ENCODE measurements around the gene MYH16.
"Not testable (repeated sequence)": the region's sequence is repeated elsewhere in the genome, so short reads cannot be mapped to it uniquely, and the experiment has no call there.

The MYH16 gene

DNA sequence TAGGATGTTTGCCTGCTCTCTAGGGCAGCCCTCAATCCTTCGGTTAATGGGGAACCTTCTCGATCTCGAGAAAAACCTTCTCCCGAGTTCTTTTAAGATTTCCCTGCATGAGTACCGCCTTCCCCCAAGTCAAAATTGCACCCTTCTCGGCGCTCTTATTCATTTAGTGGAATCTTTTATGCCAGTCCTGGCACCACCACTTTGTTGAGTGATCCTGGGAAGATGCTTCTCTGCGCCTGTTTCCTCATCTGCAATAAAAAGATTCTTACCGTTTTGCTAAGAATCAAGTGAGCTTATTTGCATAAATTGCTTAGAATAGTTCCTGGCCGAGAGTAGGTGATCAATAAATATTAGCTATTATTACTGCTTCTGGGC lies 53.8 kb downstream of the MYH16 start:
- Mint-ChIP-seq H3K27me3 (peaks cover 4% of the 10 kb centered on the region), H3K4me3 (peak overlapping the region; percentile 77), H3K4me1 (peaks cover 47% of the 10 kb centered on the region), H3K27ac (peak overlapping the region; percentile 39), H3K9me3 (no peaks in the 10 kb centered on the region), H3K36me3 (peaks cover 7% of the 10 kb centered on the region)
- no peak for DNase-seq
- CTCF ChIA-PET = interaction anchor here (4.3 kb wide), 1 partner anchor 12 kb away, joined by 17 read pairs; no protein-coding TSS in a partner anchor

- CTCF ChIA-PET = interaction anchor here (0.7 to 1.2 kb wide), 2 partner anchors 20 to 1364 kb away, joined by 3 read pairs; partner anchors contain the start of gene GIGYF1
- H3K27me3 Mint-ChIP-seq, H3K9me3 Mint-ChIP-seq, H3K4me3 Mint-ChIP-seq, DNase-seq: not testable (repeated sequence)
- Mint-ChIP-seq H3K27ac (peak overlapping the region; percentile 88), H3K36me3 (peaks cover 20% of the 10 kb centered on the region), H3K4me1 (peaks cover 55% of the 10 kb centered on the region)
Observed at GRCh38 chr7:99330314-99330961, 57.8 kb downstream of the MYH16 start.

GRCh38 chr7:99331002-99331401 lies 58.4 kb downstream of the MYH16 start:
- no peak for DNase-seq

GRCh38 chr7:99339595-99339994 lies 67.0 kb downstream of the MYH16 start:
- Mint-ChIP-seq H3K9me3 (no peaks in the 10 kb centered on the region), H3K4me1 (no peaks in the 10 kb centered on the region), H3K36me3 (peaks cover 47% of the 10 kb centered on the region), H3K27me3 (no peaks in the 10 kb centered on the region), H3K4me3 (no peak overlapping the region), H3K27ac (no peak overlapping the region)
- no peak for DNase-seq
- CTCF ChIA-PET = no interaction called here

More at GRCh38 chr7:99331002-99331401, 58.4 kb downstream of the MYH16 start:
- Mint-ChIP-seq H3K27ac (peak overlapping the region; percentile 88), H3K27me3 (no peaks in the 10 kb centered on the region), H3K4me3 (no peak overlapping the region), H3K36me3 (peaks cover 22% of the 10 kb centered on the region), H3K4me1 (peaks cover 55% of the 10 kb centered on the region), H3K9me3 (no peaks in the 10 kb centered on the region)
- CTCF ChIA-PET = interaction anchor here (1.2 kb wide), 1 partner anchor 21 kb away, joined by 3 read pairs; no protein-coding TSS in a partner anchor

- CTCF ChIA-PET = interaction anchor here (0.5 to 0.7 kb wide), 2 partner anchors 17 to 24 kb away, joined by 3 to 4 read pairs; no protein-coding TSS in a partner anchor
- H3K27ac Mint-ChIP-seq = no peak overlapping the region
- H3K4me1 Mint-ChIP-seq = no peaks in the 10 kb centered on the region
- H3K36me3 Mint-ChIP-seq = peaks cover 44% of the 10 kb centered on the region
- no peaks in the 10 kb centered on the region for H3K9me3 Mint-ChIP-seq
- no peak overlapping the region for H3K4me3 Mint-ChIP-seq
- H3K27me3 Mint-ChIP-seq = no peaks in the 10 kb centered on the region
- no peak for DNase-seq
Observed at GRCh38 chr7:99340659-99341058, 68.0 kb downstream of the MYH16 start.

DNA sequence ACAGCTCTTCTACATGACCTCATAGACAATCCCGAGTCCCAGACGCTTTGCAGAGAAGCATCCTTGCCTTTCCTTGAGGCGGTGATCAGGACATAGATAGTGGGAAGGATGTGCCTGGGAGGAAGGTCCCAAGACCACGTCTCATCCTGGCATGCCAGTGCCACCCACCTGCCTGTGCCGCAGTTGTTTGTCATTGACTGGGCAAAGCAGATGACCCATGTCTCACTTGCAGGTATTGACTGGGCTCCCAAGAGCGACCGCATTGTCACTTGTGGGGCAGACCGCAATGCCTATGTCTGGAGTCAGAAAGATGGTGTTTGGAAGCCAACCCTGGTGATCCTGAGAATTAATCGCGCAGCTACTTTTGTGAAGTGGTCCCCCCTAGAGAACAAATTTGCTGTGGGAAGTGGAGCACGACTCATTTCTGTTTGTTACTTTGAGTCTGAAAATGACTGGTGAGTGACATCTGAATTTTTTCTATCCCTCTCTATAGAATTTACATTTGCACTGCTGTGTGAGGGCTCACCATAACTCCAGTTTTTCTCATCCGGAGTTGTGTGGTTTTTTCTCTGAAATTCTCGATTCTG lies 71.5 kb downstream of the MYH16 start:
- H3K4me1 Mint-ChIP-seq = no peaks in the 10 kb centered on the region
- H3K27me3 Mint-ChIP-seq = no peaks in the 10 kb centered on the region
- CTCF ChIA-PET = no interaction called here
- no peak overlapping the region for H3K27ac Mint-ChIP-seq
- no peak for DNase-seq
- H3K4me3 Mint-ChIP-seq = no peak overlapping the region
- no peaks in the 10 kb centered on the region for H3K9me3 Mint-ChIP-seq
- H3K36me3 Mint-ChIP-seq = peaks cover 43% of the 10 kb centered on the region

- H3K27ac Mint-ChIP-seq, H3K4me1 Mint-ChIP-seq, H3K27me3 Mint-ChIP-seq, CTCF ChIA-PET, DNase-seq, H3K9me3 Mint-ChIP-seq, H3K4me3 Mint-ChIP-seq: not testable (repeated sequence)
- peaks cover 36% of the 10 kb centered on the region for H3K36me3 Mint-ChIP-seq
Observed at GRCh38 chr7:99350641-99351040, 78.0 kb downstream of the MYH16 start.

- Mint-ChIP-seq H3K9me3 (no peaks in the 10 kb centered on the region), H3K4me1 (no peaks in the 10 kb centered on the region), H3K36me3 (peaks cover 41% of the 10 kb centered on the region), H3K4me3 (no peak overlapping the region), H3K27me3 (no peaks in the 10 kb centered on the region), H3K27ac (no peak overlapping the region)
- DNase-seq = no peak
- CTCF ChIA-PET = interaction anchor here (0.6 kb wide), 1 partner anchor 174 kb away, joined by 3 read pairs; no protein-coding TSS in a partner anchor
Observed at GRCh38 chr7:99352247-99352646, 79.6 kb downstream of the MYH16 start.

- Mint-ChIP-seq H3K4me3 (no peak overlapping the region), H3K9me3 (no peaks in the 10 kb centered on the region)
Observed at GRCh38 chr7:99355098-99355497, 82.5 kb downstream of the MYH16 start.

GRCh38 chr7:99357701-99358490 lies 85.3 kb downstream of the MYH16 start:
- CTCF ChIA-PET = interaction anchor here (0.8 kb wide), 1 partner anchor 17 kb away, joined by 3 read pairs; no protein-coding TSS in a partner anchor
- Mint-ChIP-seq H3K9me3 (no peaks in the 10 kb centered on the region), H3K27me3 (no peaks in the 10 kb centered on the region), H3K36me3 (peaks cover 40% of the 10 kb centered on the region), H3K4me1 (no peaks in the 10 kb centered on the region), H3K27ac (no peak overlapping the region), H3K4me3 (no peak overlapping the region)
- DNase-seq = no peak

More at GRCh38 chr7:99355098-99355497, 82.5 kb downstream of the MYH16 start:
- H3K36me3 Mint-ChIP-seq = peaks cover 45% of the 10 kb centered on the region
- H3K4me1 Mint-ChIP-seq = no peaks in the 10 kb centered on the region
- no peak for DNase-seq
- CTCF ChIA-PET = interaction anchor here (0.7 kb wide), 1 partner anchor 10 kb away, joined by 3 read pairs; no protein-coding TSS in a partner anchor
- no peak overlapping the region for H3K27ac Mint-ChIP-seq
- no peaks in the 10 kb centered on the region for H3K27me3 Mint-ChIP-seq

- CTCF ChIA-PET, H3K9me3 Mint-ChIP-seq, H3K4me3 Mint-ChIP-seq, H3K27ac Mint-ChIP-seq, H3K4me1 Mint-ChIP-seq, H3K27me3 Mint-ChIP-seq, DNase-seq: not testable (repeated sequence)
- H3K36me3 Mint-ChIP-seq = peaks cover 44% of the 10 kb centered on the region
Observed at GRCh38 chr7:99358521-99358920, 85.9 kb downstream of the MYH16 start.

DNA sequence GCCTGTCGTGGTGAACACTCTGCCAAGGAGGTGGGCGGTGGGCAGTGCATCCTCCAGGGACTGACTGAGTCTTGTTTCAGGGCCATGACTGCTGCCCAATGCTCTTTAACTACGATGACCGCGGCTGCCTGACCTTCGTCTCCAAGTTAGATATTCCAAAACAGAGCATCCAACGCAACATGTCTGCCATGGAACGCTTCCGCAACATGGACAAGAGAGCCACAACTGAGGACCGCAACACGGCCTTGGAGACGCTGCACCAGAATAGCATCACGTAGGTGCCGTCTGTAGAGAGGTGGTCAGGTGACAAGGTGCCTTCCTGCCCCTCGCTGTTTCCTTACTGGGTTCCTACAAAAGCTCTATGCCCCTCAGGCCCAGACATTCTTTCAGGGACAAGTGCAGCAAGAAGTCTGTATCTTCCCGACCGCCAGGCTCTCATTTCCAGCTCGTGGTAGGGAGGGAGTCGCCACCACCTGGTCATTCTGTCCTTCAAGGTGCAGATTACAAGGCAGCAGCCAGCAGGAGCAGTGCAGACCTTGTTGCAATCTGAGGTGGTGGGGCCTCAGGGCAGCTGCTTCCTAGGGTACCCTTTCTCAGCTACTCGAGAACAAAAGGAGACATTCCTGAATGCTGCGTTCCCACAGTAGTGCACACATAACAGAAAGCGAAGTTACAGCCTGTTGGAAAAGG lies 87.0 kb downstream of the MYH16 start:
- no peak overlapping the region for H3K27ac Mint-ChIP-seq
- CTCF ChIA-PET = interaction anchor here (0.7 kb wide), 1 partner anchor 27 kb away, joined by 3 read pairs; no protein-coding TSS in a partner anchor
- DNase-seq = no peak
- H3K9me3 Mint-ChIP-seq = no peaks in the 10 kb centered on the region
- H3K4me1 Mint-ChIP-seq = no peaks in the 10 kb centered on the region
- H3K27me3 Mint-ChIP-seq = no peaks in the 10 kb centered on the region
- H3K36me3 Mint-ChIP-seq = peaks cover 45% of the 10 kb centered on the region
- no peak overlapping the region for H3K4me3 Mint-ChIP-seq

All from activated naive CD4-positive, alpha-beta T cell treated with anti-CD3 and anti-CD28 coated beads, Interleukin-2, amount 10 ng/mL, durations not matched to agents 7 days and 5 days (primary cell).